Measurements from ENCODE around the gene SLC6A13. TPM values are rescaled to one million over a fixed set of nuclear protein-coding genes. Genes with fewer than 3 reads are reported as not detected.
"Not testable (repeated sequence)": the region's sequence is repeated elsewhere in the genome, so short reads cannot be mapped to it uniquely, and the experiment has no call there.

The SLC6A13 gene
- polyA plus RNA-seq, 1 donor from 2014 or later: 1.4 TPM

DNA sequence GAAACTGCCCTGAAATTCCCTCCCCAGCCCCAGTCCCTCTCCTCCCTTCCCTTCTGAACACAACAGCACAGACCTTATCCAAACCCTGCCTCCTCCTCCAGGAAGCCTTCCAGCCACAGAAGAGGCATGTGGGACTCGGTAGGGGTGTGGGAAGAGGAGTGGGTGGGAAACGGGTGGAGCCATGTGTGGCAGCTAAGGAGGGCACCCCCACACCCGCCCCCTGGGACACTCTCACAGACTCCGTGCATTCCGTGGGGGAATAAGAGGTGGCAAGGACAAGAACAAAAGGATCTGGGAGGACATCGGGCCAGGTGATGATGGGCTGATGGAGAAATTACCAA lies 73.0 kb downstream of the SLC6A13 start:
- Histone ChIP-seq H3K36me3 (ENCODE audit: insufficient read depth, low read length) (no peaks in the 10 kb centered on the region), H3K27me3 (ENCODE audit: insufficient read depth, low read depth, low read length) (no peaks in the 10 kb centered on the region), H3K9me3 (ENCODE audit: low read length) (no peaks in the 10 kb centered on the region), H3K9ac (ENCODE audit: low read length) (peak overlapping the region; percentile 55), H3K9me2 (ENCODE audit: insufficient read depth, low read length) (no peaks in the 10 kb centered on the region), H4K20me1 (ENCODE audit: insufficient read depth) (no peaks in the 10 kb centered on the region), H2AFZ (ENCODE audit: low read depth, low read length) (no peak overlapping the region), H3K79me2 (replicated peaks; ENCODE audit: insufficient read depth, low read length) (no peaks in the 10 kb centered on the region), H3K4me2 (ENCODE audit: low read length) (no peak overlapping the region), H3F3A (ENCODE audit: insufficient read depth, low read length, poor library complexity, severe bottlenecking) (no peaks in the 10 kb centered on the region), H3K4me3 (ENCODE audit: low read length) (peak overlapping the region; percentile 64), H3K27ac (ENCODE audit: low read length) (no peak overlapping the region)
- no peak for TF ChIP-seq MXI1 (conservative IDR thresholded peaks at IDR 0.05; ENCODE audit: poor library complexity, severe bottlenecking)
- TF ChIP-seq RAD21 (conservative IDR thresholded peaks at IDR 0.05): no peak
- TF ChIP-seq EP300 (conservative IDR thresholded peaks at IDR 0.05; ENCODE audit: poor library complexity, severe bottlenecking): no peak

DNA sequence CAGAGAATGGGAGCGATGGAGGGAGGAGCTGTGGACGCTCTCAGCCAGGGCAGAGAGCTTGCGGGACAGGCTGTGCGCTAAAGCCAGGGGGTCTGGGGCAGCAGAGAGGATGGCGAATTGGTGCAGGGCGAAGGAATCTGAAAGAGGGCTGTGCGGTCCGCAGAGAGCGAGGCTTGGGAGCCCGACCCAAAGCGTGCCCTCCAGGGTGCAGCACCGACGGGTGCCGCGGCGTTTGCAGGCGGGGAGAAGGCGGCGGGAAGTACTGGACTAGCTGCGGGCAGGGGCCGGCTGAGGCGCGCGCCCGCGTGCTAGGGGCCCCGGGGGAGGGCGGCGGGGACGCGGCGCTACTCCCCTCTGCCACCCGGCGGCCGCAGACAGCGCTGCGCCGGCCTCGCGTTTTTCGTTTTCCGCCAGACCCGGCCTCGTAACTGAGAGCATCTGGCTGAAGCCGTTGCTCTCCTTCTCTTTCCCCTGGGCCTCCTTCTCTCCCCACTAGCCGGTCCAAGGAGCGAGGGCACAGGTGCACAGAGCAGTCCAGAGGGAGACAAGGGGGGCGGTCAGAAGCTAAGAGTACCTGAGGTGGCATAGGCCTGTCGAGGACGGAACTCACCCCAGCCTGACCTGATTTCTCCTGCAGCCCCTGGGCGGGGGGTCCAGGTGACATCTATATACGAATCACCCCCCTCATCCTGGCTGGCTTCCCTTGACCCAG lies 73.6 kb downstream of the SLC6A13 start:
- Histone ChIP-seq H3K36me3 (ENCODE audit: insufficient read depth, low read length) (no peaks in the 10 kb centered on the region), H3K9me3 (ENCODE audit: low read length) (no peaks in the 10 kb centered on the region), H3K27ac (ENCODE audit: low read length) (no peak overlapping the region), H3K9ac (ENCODE audit: low read length) (peak overlapping the region; percentile 55), H3K4me3 (ENCODE audit: low read length) (peak overlapping the region; percentile 64), H3K79me2 (replicated peaks; ENCODE audit: insufficient read depth, low read length) (no peaks in the 10 kb centered on the region), H3K4me2 (ENCODE audit: low read length) (no peak overlapping the region), H3K9me2 (ENCODE audit: insufficient read depth, low read length) (no peaks in the 10 kb centered on the region), H4K20me1 (ENCODE audit: insufficient read depth) (no peaks in the 10 kb centered on the region), H2AFZ (ENCODE audit: low read depth, low read length) (peak overlapping the region; percentile 27), H3K27me3 (ENCODE audit: insufficient read depth, low read depth, low read length) (no peaks in the 10 kb centered on the region), H3F3A (ENCODE audit: insufficient read depth, low read length, poor library complexity, severe bottlenecking) (no peaks in the 10 kb centered on the region)
- peak; percentile 71 for TF ChIP-seq RAD21 (conservative IDR thresholded peaks at IDR 0.05)
- TF ChIP-seq SMC3 (conservative IDR thresholded peaks at IDR 0.05; ENCODE audit: poor library complexity): peak; percentile 87
- peak; percentile 24 for TF ChIP-seq MXI1 (conservative IDR thresholded peaks at IDR 0.05; ENCODE audit: poor library complexity, severe bottlenecking)
- TF ChIP-seq, protein P1, sequence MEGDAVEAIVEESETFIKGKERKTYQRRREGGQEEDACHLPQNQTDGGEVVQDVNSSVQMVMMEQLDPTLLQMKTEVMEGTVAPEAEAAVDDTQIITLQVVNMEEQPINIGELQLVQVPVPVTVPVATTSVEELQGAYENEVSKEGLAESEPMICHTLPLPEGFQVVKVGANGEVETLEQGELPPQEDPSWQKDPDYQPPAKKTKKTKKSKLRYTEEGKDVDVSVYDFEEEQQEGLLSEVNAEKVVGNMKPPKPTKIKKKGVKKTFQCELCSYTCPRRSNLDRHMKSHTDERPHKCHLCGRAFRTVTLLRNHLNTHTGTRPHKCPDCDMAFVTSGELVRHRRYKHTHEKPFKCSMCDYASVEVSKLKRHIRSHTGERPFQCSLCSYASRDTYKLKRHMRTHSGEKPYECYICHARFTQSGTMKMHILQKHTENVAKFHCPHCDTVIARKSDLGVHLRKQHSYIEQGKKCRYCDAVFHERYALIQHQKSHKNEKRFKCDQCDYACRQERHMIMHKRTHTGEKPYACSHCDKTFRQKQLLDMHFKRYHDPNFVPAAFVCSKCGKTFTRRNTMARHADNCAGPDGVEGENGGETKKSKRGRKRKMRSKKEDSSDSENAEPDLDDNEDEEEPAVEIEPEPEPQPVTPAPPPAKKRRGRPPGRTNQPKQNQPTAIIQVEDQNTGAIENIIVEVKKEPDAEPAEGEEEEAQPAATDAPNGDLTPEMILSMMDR (IDR thresholded peaks at IDR 0.05; ENCODE audit: poor library complexity, severe bottlenecking): peak; percentile 85
- TF ChIP-seq TAF1 (IDR thresholded peaks at IDR 0.05; ENCODE audit: low read depth): no peak
- TF ChIP-seq EZH2 (IDR thresholded peaks at IDR 0.05; ENCODE audit: borderline replicate concordance, insufficient read depth, low read length, poor library complexity, severe bottlenecking): no peak

GRCh38 chr12:187986-188909 lies 74.4 kb downstream of the SLC6A13 start:
- peak overlapping the region; percentile 27 for H2AFZ ChIP-seq (ENCODE audit: low read depth, low read length)
- H3F3A ChIP-seq (ENCODE audit: insufficient read depth, low read length, poor library complexity, severe bottlenecking); H3K9me3 ChIP-seq (ENCODE audit: low read length); H3K27me3 ChIP-seq (ENCODE audit: insufficient read depth, low read depth, low read length); H3K9me2 ChIP-seq (ENCODE audit: insufficient read depth, low read length); H3K27ac ChIP-seq (ENCODE audit: low read length); H3K36me3 ChIP-seq (ENCODE audit: insufficient read depth, low read length); H3K79me2 ChIP-seq (replicated peaks; ENCODE audit: insufficient read depth, low read length); H4K20me1 ChIP-seq (ENCODE audit: insufficient read depth); H3K4me2 ChIP-seq (ENCODE audit: low read length): not testable (repeated sequence)
- H3K9ac ChIP-seq (ENCODE audit: low read length): peak overlapping the region; percentile 45
- H3K4me3 ChIP-seq (ENCODE audit: low read length): peak overlapping the region; percentile 64

All from neural cell (in vitro differentiated cells).